ENCODE data around the gene ERVK3-1. TPM values are rescaled to one million over a fixed set of nuclear protein-coding genes. Genes with fewer than 3 reads are reported as not detected.
A peak's percentile ranks its signal among the peaks of the same experiment; 100 is the strongest.

The ERVK3-1 gene
- total and polyA plus RNA-seq, 2 of the 13 experiments (the other 11 are each of a cell fraction or from before 2014, with no cell fraction given), result 28.5 to 38.7 TPM

DNA sequence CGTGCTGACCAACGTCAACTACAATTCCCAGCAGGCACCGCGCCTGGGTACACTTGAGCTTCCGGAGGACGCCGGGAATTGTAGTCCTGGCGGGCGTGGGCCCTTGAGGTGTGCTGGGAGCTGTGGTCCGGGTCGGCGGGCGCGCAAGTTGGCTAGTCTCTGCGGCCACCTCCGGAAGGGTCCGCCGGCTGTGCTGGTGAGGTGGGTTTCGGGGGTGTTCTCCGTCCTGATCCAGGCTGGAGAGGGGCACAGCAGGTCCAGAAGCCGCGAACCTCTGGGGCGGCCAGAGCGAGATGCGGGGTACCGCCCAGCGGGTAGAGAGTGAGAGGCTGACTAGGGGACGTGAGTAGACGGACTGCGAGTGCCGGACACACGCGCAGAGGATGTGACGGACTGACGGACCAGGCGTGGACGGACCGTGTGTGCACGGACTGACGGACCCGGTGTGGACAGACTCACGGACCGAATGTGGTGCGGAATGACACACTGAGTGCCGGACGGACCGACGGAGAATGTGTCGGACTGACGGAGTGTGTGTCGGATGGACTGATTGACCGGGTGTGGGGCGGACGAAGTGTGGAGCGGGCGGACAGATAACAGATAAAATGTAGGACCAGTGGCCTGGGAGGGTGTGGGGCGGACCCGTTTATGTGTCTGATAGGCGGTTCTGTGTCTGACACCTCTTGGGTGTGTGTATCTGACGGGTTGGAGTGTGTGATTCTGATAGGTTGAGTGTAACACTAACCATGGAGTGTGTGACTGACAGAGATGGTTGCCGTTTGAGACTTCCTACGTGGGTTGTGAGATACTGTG lies 21.9 kb downstream of the ERVK3-1 start, which contains the start of gene ZSCAN22 (continued):
- TF ChIP-seq, protein P1, sequence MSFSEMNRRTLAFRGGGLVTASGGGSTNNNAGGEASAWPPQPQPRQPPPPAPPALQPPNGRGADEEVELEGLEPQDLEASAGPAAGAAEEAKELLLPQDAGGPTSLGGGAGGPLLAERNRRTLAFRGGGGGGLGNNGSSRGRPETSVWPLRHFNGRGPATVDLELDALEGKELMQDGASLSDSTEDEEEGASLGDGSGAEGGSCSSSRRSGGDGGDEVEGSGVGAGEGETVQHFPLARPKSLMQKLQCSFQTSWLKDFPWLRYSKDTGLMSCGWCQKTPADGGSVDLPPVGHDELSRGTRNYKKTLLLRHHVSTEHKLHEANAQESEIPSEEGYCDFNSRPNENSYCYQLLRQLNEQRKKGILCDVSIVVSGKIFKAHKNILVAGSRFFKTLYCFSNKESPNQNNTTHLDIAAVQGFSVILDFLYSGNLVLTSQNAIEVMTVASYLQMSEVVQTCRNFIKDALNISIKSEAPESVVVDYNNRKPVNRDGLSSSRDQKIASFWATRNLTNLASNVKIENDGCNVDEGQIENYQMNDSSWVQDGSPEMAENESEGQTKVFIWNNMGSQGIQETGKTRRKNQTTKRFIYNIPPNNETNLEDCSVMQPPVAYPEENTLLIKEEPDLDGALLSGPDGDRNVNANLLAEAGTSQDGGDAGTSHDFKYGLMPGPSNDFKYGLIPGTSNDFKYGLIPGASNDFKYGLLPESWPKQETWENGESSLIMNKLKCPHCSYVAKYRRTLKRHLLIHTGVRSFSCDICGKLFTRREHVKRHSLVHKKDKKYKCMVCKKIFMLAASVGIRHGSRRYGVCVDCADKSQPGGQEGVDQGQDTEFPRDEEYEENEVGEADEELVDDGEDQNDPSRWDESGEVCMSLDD (CRISPR knock-in tag; IDR thresholded peaks at IDR 0.05; ENCODE audit: borderline replicate concordance), result no peak; the same call in 1 of the 2 replicates
- TF ChIP-seq PREB (CRISPR knock-in tag; IDR thresholded peaks at IDR 0.05) (no peak), DBP (CRISPR knock-in tag; IDR thresholded peaks at IDR 0.05; ENCODE audit: not compliant biosample characterization) (no peak), PHF21A (CRISPR knock-in tag; IDR thresholded peaks at IDR 0.05) (peak; percentile 82; the same call in 1 of the 2 replicates), ZNF292 (CRISPR knock-in tag; IDR thresholded peaks at IDR 0.05; ENCODE audit: borderline replicate concordance, low read depth) (no peak; the same call in 1 of the 2 replicates), NR1H2 (CRISPR knock-in tag; IDR thresholded peaks at IDR 0.05; ENCODE audit: borderline replicate concordance, low read depth) (peak; percentile 54; the same call in 1 of the 2 replicates), ZNF746 (CRISPR knock-in tag; IDR thresholded peaks at IDR 0.05) (no peak), ZNF468 (CRISPR knock-in tag; IDR thresholded peaks at IDR 0.05) (no peak), FLYWCH1 (CRISPR knock-in tag; IDR thresholded peaks at IDR 0.05) (no peak), ADNP (CRISPR knock-in tag; IDR thresholded peaks at IDR 0.05) (no peak), ZNF816 (CRISPR knock-in tag; IDR thresholded peaks at IDR 0.05; ENCODE audit: borderline replicate concordance) (no peak), SP140L (CRISPR knock-in tag; IDR thresholded peaks at IDR 0.05; ENCODE audit: borderline replicate concordance) (no peak), ZBTB38 (CRISPR knock-in tag; IDR thresholded peaks at IDR 0.05) (peak; percentile 82; the same call in 1 of the 2 replicates), SATB2 (CRISPR knock-in tag; IDR thresholded peaks at IDR 0.05) (no peak), AGO2 (optimal IDR thresholded peaks at IDR 0.05; ENCODE audit: low read depth, low read length) (peak; percentile 74), ZBTB21 (CRISPR knock-in tag; IDR thresholded peaks at IDR 0.05) (no peak), FOXJ3 (CRISPR knock-in tag; IDR thresholded peaks at IDR 0.05; ENCODE audit: borderline replicate concordance) (peak; percentile 59; the same call in 1 of the 2 replicates), ZNF17 (CRISPR knock-in tag; IDR thresholded peaks at IDR 0.05) (no peak), GFI1 (CRISPR knock-in tag; IDR thresholded peaks at IDR 0.05; ENCODE audit: borderline replicate concordance) (0 out of 2 replicates have a peak, but pooled peaks have one; percentile 31), CENPT (CRISPR knock-in tag; IDR thresholded peaks at IDR 0.05; ENCODE audit: low read depth) (peak; percentile 94; the same call in 1 of the 2 replicates), MXD1 (CRISPR knock-in tag; IDR thresholded peaks at IDR 0.05) (peak; percentile 81; the same call in 1 of the 2 replicates), HNRNPLL (IDR thresholded peaks at IDR 0.05; ENCODE audit: low read depth, low read length, poor library complexity, severe bottlenecking) (peak; percentile 85)
- TF ChIP-seq, protein P2, sequence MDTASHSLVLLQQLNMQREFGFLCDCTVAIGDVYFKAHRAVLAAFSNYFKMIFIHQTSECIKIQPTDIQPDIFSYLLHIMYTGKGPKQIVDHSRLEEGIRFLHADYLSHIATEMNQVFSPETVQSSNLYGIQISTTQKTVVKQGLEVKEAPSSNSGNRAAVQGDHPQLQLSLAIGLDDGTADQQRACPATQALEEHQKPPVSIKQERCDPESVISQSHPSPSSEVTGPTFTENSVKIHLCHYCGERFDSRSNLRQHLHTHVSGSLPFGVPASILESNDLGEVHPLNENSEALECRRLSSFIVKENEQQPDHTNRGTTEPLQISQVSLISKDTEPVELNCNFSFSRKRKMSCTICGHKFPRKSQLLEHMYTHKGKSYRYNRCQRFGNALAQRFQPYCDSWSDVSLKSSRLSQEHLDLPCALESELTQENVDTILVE (CRISPR knock-in tag; IDR thresholded peaks at IDR 0.05), result peak; percentile 69; the same call in 1 of the 2 replicates
